Esophagus squamous epithelium (tissue), 5 donors: ENCODE results near the gene ANKRD1. TPM values are rescaled to one million over a fixed set of nuclear protein-coding genes. Genes with fewer than 3 reads are reported as not detected.

ENCODE experiments used
- DNase-seq: peaks from one replicate; lab custom pipeline; 2025; lab: John Stamatoyannopoulos, UW
- H3K27ac ChIP-seq, 4 donors: fragments of 200-600 bp; sonication (generic); one replicate each; pipeline ENCODE4 v1.5.1; 2016 to 2019; ENCODE audit warnings: mild to moderate bottlenecking in 1 of 4
- H3K27me3 ChIP-seq, 4 donors: fragments of 200-600 bp; sonication (generic); 1 replicate in 3 of 4; 2 replicates in 1 of 4; pipeline versions ENCODE4 v1.5.1 to v1.6.0; 2017 to 2021; ENCODE audit warnings: antibody characterized with exemption in 1 of 4
- H3K36me3 ChIP-seq, 3 donors: fragments of 200-600 bp; sonication (generic); one replicate each; pipeline ENCODE4 v1.5.1; 2016 to 2019
- H3K4me1 ChIP-seq, 3 donors: fragments of 200-600 bp; sonication (generic); one replicate each; pipeline ENCODE4 v1.5.1; 2017 to 2019
- H3K4me3 ChIP-seq, 4 donors: fragments of 200-600 bp; sonication (generic); 1 replicate in 3 of 4; 2 replicates in 1 of 4; pipeline ENCODE4 v1.5.1; 2016 to 2019; ENCODE audit warnings: mild to moderate bottlenecking in 2 of 4, moderate library complexity in 1 of 4
- H3K9me3 ChIP-seq, 3 donors: fragments of 200-600 bp; sonication (generic); one replicate each; pipeline ENCODE4 v1.5.1; 2016 to 2019
- CTCF ChIP-seq, 6 experiments: fragments of 450-650 bp in 4 of 6; fragments of 200-600 bp in 2 of 6; sonication (generic) in 2 of 6; IDR thresholded peaks; one replicate each; pipeline ENCODE4 v1.5.1; 2016 to 2019; ENCODE audit warnings: antibody characterized with exemption in 6 of 6, mild to moderate bottlenecking in 4 of 6, moderate library complexity in 4 of 6
- POLR2A ChIP-seq, 4 donors: fragments of 450-650 bp; IDR thresholded peaks; one replicate each; pipeline ENCODE4 v1.6.1; 2017; ENCODE audit warnings: antibody characterized with exemption in 4 of 4, mild to moderate bottlenecking in 4 of 4, moderate library complexity in 3 of 4
- WGBS, 2 donors: methylation state at CpG; one replicate each; pipeline ENCODE4 v1.1.5; 2018; 5-methylcytosine and 5-hydroxymethylcytosine counted together
- intact Hi-C: fragments of 100-400 bp; cut with DNase I; formaldehyde crosslinking; loops from one replicate; pipeline ENCODE4 v1.15.0; 2022
- total RNA-seq, 4 donors: library from RNA; depleted of rRNA; stranded (reverse); fragments of >200 nt; gene quantifications; one replicate each; pipeline ENCODE4 v1.1.0, GENCODE V29; 2016
- donor health status: DM: yes; HTN: yes; CAD: no.

ANKRD1 gene
- total RNA-seq, result not detected

DNA sequence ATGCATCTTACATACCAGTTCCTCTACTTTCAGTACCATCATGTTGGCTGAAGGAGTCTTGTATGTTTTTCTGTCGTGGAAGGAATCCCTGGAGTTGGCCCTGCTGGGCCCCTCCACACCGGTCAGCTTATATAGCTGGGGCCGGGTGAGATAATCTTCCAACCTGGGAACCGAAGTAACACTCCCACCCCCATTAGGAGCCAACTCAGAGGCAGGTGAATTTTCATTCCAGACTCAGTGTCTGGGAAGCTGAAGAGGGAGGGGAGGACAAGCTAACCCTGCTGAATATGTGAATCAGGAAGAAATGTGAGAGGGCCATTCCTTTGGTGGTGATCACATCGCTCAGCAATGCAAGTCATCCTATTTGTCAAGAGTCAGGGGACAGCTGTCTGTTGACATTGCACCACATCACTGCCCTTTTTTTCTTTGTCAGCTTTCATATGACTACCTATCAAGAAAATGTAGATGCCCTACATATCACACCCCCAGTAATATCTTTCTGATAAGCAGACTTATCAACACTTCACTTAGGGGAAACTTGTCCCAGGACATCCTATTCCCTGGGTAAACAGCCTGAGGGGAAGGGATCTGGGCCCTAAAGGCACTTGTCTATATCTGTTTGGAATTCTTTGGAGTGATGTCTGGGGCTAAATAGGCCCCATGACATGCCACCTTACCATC lies at the start of gene ANKRD1:
TSS of gene ANKRD1 (minus strand) at position 102 of the 681 bp plus-strand sequence. CDS start at position 42, 60 bp downstream.
- TF ChIP-seq POLR2A (IDR thresholded peaks at IDR 0.05) (no peak), CTCF (IDR thresholded peaks at IDR 0.05) (no peak)
- Histone ChIP-seq H3K36me3 (no peaks in the 10 kb centered on the region), H3K27me3 (peaks cover 0 to 20% (median 0%) of the 10 kb centered on the region in 4 donors), H3K27ac (no peak within 1 kb of the TSS), H3K4me1 (no peaks in the 10 kb centered on the region), H3K4me3 (no peak within 1 kb of the TSS), H3K9me3 (no peaks in the 10 kb centered on the region)
- no peak for DNase-seq
- intact Hi-C loops, result no loop called here
- WGBS, 2 donors, result 75 to 79% methylated on average over 4 to 5 of the region's 5 CpGs

- 63 to 70% methylated on average over 6 of the region's 6 CpGs for WGBS, 2 donors
- H3K27ac ChIP-seq, result no peak overlapping the region
These were observed 49.2 kb upstream of the ANKRD1 start for GRCh38 chr10:90969947-90970673.

DNA sequence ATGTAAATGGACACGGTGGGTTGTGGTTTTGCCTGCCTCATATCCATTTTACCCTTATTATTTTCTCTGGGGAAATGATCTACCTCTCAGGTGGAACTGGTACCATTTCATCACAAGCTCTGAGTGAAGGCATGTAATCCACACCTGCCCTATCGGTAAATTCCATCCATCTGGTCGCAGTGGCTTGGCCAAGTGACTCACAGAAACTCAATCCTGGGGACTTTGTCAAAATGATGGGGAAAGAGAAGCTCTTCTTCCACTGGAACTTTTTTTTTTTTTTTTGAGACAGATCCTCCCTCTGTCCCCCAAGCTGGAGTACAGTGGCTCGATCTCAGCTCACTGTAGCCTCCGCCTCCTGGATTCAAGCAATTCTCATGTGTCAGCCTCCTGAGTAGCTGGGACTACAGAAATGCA lies 48.2 kb upstream of the ANKRD1 start:
- no peak overlapping the region for H3K27ac ChIP-seq
- intact Hi-C loops, result no loop called here

More at GRCh38 chr10:90969947-90970673, 49.2 kb upstream of the ANKRD1 start:
- Histone ChIP-seq H3K4me3 (no peak overlapping the region), H3K36me3 (no peaks in the 10 kb centered on the region), H3K9me3 (no peaks in the 10 kb centered on the region), H3K4me1 (peaks cover 0 to 15% (median 0%) of the 10 kb centered on the region in 3 donors), H3K27me3 (no peaks in the 10 kb centered on the region)
- no peak for DNase-seq
- TF ChIP-seq CTCF (IDR thresholded peaks at IDR 0.05) (no peak), POLR2A (IDR thresholded peaks at IDR 0.05) (no peak)
- intact Hi-C loops, result no loop called here

DNA sequence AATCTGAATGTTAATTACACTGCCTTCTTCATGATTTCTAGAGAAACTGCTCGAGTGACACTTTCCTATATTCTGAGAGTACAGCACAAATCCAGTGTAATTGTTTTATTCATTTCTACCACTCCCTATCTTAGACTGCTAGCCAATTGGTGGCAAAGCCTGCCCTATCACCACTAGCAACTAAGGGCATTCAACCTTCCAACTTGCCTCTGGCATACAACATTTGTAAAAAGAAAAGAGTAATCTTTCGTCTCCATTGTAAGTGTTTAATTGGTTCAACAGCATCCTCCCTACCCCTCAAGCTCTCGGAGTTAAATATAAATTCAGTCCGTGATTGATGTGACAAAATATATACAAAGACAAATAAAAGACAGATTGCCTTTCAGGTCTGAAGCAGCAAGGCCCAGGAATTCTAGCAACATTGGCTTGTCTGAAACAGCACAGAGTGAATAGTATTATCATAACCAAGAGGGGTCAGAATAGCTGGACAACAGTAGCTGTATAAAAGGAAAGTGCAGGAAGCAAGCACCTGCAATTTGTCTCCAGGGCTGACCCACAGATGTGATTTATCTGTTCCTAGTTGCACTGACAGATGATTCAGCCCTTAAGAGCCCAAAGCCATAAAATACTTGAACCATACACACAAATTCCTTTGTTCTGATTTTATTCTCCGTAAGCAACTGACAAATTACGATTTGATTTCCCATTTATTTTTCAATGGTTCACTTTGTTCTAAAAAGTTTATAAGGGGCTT lies 47.6 kb upstream of the ANKRD1 start:
- DNase-seq, result no peak
- no peak for TF ChIP-seq CTCF (IDR thresholded peaks at IDR 0.05)
- Histone ChIP-seq H3K27me3 (no peaks in the 10 kb centered on the region), H3K27ac (no peak overlapping the region), H3K9me3 (no peaks in the 10 kb centered on the region), H3K36me3 (no peaks in the 10 kb centered on the region), H3K4me1 (peaks cover 0 to 22% (median 0%) of the 10 kb centered on the region in 3 donors), H3K4me3 (no peak overlapping the region)
- 23 to 41% methylated on average over 6 of the region's 6 CpGs for WGBS, 2 donors
- intact Hi-C loops, result no loop called here

More for the DNA sequence above, 48.2 kb upstream of the ANKRD1 start:
- TF ChIP-seq POLR2A (IDR thresholded peaks at IDR 0.05) (no peak), CTCF (IDR thresholded peaks at IDR 0.05) (no peak)
- peaks cover 0 to 22% (median 0%) of the 10 kb centered on the region in 3 donors for H3K4me1 ChIP-seq
- no peak for DNase-seq
- no peaks in the 10 kb centered on the region for H3K9me3 ChIP-seq
- WGBS, 2 donors, result 65 to 70% methylated on average over 5 of the region's 5 CpGs
- no peaks in the 10 kb centered on the region for H3K27me3 ChIP-seq
- H3K36me3 ChIP-seq, result no peaks in the 10 kb centered on the region
- no peak overlapping the region for H3K4me3 ChIP-seq
